IPS DF 6.9 (cell line): Measurements from ENCODE around the gene CYP4F12.

ENCODE experiments used
- DNase-seq: peaks from one replicate; pipeline ENCODE4 v3.0.0-alpha.2; 2013; ENCODE audit warnings: low read depth, low spot score
- H3K27ac ChIP-seq: one replicate; pipeline ENCODE4 v1.5.1; 2013; ENCODE audit warnings: low read length, control low read depth
- H3K27me3 ChIP-seq: 2 replicates; pipeline ENCODE4 v1.6.1; 2013; ENCODE audit warnings: mild to moderate bottlenecking, low read length; ENCODE audit not compliant: control insufficient read depth, insufficient read depth
- H3K36me3 ChIP-seq: 2 replicates; pipeline ENCODE4 v1.6.1; 2013; ENCODE audit warnings: low read length; ENCODE audit not compliant: control insufficient read depth, insufficient read depth
- H3K4me1 ChIP-seq: 2 replicates; pipeline ENCODE4 v1.6.1; 2013; ENCODE audit warnings: low read length; ENCODE audit not compliant: control insufficient read depth, insufficient read depth
- H3K4me3 ChIP-seq: 2 replicates; pipeline ENCODE4 v1.5.1; 2013; ENCODE audit warnings: mild to moderate bottlenecking, low read length
- H3K9me3 ChIP-seq: 2 replicates; pipeline ENCODE4 v1.6.1; 2013; ENCODE audit warnings: low read length, inconsistent platforms; ENCODE audit not compliant: control insufficient read depth, insufficient read depth
- WGBS: extraction: QIAGEN DNeasy Blood & Tissue Kit; methylation state at CpG from one replicate; pipeline ENCODE4 v1.1.7; 2013; ENCODE audit warnings: mixed read lengths, missing lambda C conversion rate; ENCODE audit not compliant: insufficient read length, insufficient coverage; 5-methylcytosine and 5-hydroxymethylcytosine counted together

CYP4F12 gene

DNA sequence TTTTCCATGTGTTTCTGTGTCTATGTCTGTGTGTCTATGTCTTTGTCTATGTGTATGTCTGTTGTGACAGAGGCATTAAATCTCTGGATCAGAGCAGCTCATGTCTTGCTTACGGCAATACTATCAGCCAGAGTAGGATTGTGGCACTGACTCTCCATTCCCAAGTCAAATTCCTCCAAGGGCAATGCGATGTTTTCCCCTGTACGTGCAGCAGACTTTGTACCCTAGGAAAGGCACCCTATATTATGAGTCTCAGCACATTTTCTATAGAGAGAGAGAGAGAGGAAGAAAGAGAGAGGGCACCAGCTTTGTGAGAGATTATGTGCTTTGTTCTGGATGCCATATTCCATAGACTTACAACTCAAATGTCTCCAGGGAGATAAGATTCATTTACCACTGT lies 21.1 kb upstream of the CYP4F12 start:
- H3K4me3 ChIP-seq, result no peak overlapping the region
- H3K9me3 ChIP-seq, result peaks cover 8% of the 10 kb centered on the region
- no peaks in the 10 kb centered on the region for H3K27me3 ChIP-seq
- H3K4me1 ChIP-seq, result no peaks in the 10 kb centered on the region
- H3K36me3 ChIP-seq, result no peaks in the 10 kb centered on the region
- WGBS, result no CpG with 5 or more reads among the region's 3 CpGs
- DNase-seq, result no peak
- no peak overlapping the region for H3K27ac ChIP-seq

DNA sequence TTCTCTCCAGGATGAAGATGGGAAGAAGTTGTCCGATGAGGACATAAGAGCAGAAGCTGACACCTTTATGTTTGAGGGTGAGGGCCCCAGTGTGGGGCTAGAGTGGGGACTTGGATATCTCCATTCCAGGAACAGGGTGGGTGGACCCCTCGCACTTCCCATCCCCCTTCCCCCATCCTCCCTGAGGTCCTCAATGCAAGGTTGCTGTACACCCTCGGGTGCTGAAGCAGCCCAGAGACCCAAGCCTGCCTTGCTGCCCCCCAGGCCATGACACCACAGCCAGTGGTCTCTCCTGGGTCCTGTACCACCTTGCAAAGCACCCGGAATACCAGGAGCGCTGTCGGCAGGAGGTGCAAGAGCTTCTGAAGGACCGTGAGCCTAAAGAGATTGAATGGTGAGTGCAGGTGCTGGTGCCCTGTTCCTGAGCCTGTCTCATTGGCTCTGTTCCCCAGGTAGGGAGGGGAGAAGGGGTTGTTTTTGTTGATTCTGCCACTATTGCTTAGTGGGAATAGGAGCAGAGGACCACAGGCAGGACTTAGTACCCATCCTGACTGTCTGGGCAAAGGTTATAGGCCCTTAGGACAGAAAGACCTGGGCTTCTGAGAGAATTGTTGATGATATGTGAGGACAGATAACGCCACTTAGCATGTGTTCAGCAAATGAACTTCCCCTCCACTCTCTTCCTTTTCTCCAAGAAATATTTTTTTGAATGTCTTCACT lies 20.2 kb upstream of the CYP4F12 start:
- Histone ChIP-seq H3K4me1 (no peaks in the 10 kb centered on the region), H3K4me3 (no peak overlapping the region), H3K27me3 (no peaks in the 10 kb centered on the region), H3K36me3 (no peaks in the 10 kb centered on the region), H3K9me3 (peaks cover 8% of the 10 kb centered on the region), H3K27ac (no peak overlapping the region)
- no CpG with 5 or more reads among the region's 8 CpGs for WGBS
- DNase-seq, result no peak

DNA sequence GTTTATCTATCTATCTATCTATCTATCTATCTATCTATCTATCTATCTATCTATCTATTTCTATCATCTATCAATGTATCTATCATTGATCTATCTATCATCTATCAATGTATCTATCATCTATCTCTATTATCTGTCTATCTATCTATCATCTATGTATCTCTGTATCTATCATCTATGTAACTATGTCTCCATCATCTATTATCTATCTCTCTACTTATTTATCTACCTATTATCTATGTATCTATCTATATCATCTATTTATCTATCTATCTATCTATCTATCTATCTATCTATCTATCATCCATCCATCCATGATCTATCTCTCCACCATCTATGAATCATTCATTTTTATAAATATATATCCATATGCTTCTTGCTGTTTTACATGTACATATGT lies 16.4 kb upstream of the CYP4F12 start:
- H3K4me1 ChIP-seq, result no peaks in the 10 kb centered on the region
- no peaks in the 10 kb centered on the region for H3K27me3 ChIP-seq
- H3K36me3 ChIP-seq, result no peaks in the 10 kb centered on the region
- H3K9me3 ChIP-seq, result 0 out of 2 replicates have a peak, but pooled peaks cover 2% of the 10 kb centered on the region
- no peak for DNase-seq
- no peak overlapping the region for H3K27ac ChIP-seq
- no peak overlapping the region for H3K4me3 ChIP-seq

DNA sequence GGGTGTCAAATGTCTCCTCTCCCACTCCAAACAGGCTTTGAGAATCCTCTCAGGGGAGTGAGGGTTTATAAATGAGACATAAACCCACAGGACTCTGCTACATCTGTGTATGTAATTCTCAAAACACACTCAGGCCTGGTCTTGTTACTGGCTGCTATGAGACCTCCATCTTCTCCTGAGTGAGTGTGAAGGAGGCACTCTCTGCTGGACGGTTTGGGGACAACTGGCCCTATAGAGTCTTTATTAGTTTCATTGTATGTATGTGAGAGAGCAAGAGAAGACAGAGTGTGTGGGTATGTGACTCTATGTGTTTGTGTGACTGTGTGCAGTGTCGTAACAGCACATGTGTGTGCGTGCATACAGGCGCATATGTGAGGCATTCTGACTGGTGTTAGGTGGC lies 9.6 kb upstream of the CYP4F12 start:
- Histone ChIP-seq H3K4me3 (no peak overlapping the region), H3K36me3 (no peaks in the 10 kb centered on the region), H3K27ac (no peak overlapping the region), H3K4me1 (no peaks in the 10 kb centered on the region), H3K9me3 (peaks cover 15% of the 10 kb centered on the region), H3K27me3 (no peaks in the 10 kb centered on the region)
- no CpG with 5 or more reads among the region's 4 CpGs for WGBS
- DNase-seq, result no peak

DNA sequence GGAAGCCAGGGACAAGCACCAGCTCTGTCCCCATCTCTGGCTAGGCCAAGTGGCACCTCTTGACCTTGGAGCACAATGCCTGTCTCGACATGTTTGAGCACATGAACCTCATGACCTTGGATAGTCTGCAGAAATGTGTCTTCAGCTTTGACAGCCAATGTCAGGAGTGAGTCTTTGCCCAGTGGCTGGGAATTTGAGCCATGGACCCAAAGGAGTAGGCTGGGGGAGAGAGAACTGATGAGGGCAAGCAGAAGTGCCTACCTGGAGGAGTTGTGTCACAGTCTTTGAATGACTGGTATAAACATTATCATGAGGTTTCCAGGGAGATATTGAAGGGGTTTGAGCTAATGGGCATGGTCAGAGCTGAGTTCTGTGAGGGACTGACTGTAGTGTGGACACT lies 6.7 kb upstream of the CYP4F12 start:
- Histone ChIP-seq H3K27me3 (no peaks in the 10 kb centered on the region), H3K9me3 (peaks cover 21% of the 10 kb centered on the region), H3K27ac (no peak overlapping the region), H3K4me3 (no peak overlapping the region), H3K4me1 (no peaks in the 10 kb centered on the region), H3K36me3 (no peaks in the 10 kb centered on the region)
- WGBS, result no CpG with 5 or more reads among the region's 1 CpG
- no peak for DNase-seq

DNA sequence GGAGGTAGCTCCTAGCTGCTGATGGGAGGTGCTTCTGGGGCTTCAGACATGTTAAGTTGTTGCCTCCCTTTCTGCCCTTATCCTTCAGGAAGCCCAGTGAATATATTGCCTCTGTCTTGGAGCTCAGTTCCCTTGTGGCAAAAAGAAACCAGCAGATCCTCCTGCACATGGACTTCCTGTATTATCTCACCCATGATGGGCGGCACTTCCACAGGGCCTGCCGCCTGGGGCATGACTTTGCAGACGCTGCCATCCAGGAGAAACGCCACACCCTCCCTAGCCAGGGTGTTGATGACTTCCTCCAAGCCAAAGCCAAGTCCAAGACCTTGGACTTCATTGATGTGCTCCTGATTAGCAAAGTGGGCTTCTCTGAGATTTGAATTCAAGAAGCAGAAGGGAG lies 6.0 kb upstream of the CYP4F12 start:
- Histone ChIP-seq H3K27me3 (no peaks in the 10 kb centered on the region), H3K36me3 (no peaks in the 10 kb centered on the region), H3K9me3 (peaks cover 21% of the 10 kb centered on the region), H3K27ac (no peak overlapping the region), H3K4me3 (no peak overlapping the region), H3K4me1 (no peaks in the 10 kb centered on the region)
- no CpG with 5 or more reads among the region's 4 CpGs for WGBS
- no peak for DNase-seq

DNA sequence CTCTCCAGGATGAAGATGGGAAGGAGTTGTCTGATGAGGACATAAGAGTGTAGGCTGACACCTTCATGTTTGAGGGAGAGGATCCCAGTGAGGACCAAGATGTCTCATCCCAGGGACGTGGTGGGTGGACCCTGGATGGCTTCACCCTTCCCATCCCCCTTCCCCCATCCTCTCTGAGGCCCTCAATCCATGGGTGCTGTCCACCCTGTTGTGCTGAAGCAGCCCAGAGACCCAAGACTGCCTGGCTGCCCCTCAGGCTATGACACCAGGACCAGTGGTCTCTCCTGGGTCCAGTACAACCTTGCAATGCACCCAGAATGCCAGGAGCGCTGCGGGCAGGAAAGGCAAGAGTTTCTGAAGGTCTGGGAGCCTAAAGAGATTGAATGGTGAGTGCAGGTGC lies 3.4 kb upstream of the CYP4F12 start:
- no CpG with 5 or more reads among the region's 3 CpGs for WGBS
- no peaks in the 10 kb centered on the region for H3K27me3 ChIP-seq
- no peak for DNase-seq
- no peak overlapping the region for H3K4me3 ChIP-seq
- peaks cover 25% of the 10 kb centered on the region for H3K9me3 ChIP-seq
- no peak overlapping the region for H3K27ac ChIP-seq
- H3K4me1 ChIP-seq, result no peaks in the 10 kb centered on the region
- H3K36me3 ChIP-seq, result no peaks in the 10 kb centered on the region

DNA sequence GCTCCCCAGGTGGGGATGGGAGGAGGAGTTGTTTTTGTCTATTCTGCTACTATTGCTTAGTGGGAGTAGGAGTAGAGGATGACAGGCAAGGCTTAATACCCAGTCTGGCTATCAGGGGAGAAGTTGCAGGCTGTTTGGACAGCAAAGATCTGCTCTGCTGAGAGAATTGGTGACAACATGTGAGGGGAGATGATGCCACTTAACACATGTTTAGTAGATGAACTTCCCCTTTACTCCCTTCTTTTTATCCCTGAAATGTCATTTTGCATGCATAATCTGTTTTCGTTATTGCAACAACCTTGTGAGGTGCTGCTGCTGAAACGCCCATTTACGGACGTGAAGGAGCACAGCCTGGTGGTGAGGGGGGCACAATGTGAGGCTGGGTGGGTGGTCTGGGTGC lies 3.0 kb upstream of the CYP4F12 start:
- Histone ChIP-seq H3K27me3 (no peaks in the 10 kb centered on the region), H3K27ac (no peak overlapping the region), H3K9me3 (peaks cover 22% of the 10 kb centered on the region), H3K4me3 (no peak overlapping the region; the same call in 1 of the 2 replicates), H3K36me3 (no peaks in the 10 kb centered on the region), H3K4me1 (no peaks in the 10 kb centered on the region)
- WGBS, result no CpG with 5 or more reads among the region's 4 CpGs
- no peak for DNase-seq

DNA sequence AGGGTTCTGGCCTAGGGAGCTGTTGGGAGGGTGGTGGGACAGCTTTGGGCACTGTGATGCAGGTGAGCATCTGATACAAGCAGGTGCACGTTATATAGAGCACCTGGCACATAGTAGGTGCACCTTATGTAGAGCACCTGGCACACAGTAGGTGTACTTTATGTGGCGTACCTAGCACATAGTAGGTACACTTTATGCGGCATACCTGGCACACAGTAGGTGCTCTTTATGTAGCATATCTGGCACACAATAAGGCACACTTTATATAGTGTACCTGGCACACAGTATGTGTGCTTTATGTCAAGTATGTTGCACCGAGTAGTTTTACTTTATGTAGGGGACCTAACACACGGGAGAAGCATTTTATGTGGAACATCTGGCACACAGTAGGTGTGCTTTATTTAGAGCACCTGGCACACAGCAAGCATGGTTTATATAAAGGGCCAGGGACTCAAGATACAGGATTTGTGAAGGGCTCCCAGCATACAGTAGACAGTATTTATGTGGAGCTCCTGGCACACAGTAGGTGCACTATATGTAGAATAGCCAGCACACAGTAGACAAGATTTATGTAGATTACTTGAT lies 1.6 kb upstream of the CYP4F12 start:
- no peak for DNase-seq
- no CpG with 5 or more reads among the region's 5 CpGs for WGBS
- Histone ChIP-seq H3K36me3 (no peaks in the 10 kb centered on the region), H3K4me1 (no peaks in the 10 kb centered on the region), H3K9me3 (peaks cover 18% of the 10 kb centered on the region), H3K27me3 (no peaks in the 10 kb centered on the region), H3K4me3 (no peak overlapping the region), H3K27ac (no peak overlapping the region)

DNA sequence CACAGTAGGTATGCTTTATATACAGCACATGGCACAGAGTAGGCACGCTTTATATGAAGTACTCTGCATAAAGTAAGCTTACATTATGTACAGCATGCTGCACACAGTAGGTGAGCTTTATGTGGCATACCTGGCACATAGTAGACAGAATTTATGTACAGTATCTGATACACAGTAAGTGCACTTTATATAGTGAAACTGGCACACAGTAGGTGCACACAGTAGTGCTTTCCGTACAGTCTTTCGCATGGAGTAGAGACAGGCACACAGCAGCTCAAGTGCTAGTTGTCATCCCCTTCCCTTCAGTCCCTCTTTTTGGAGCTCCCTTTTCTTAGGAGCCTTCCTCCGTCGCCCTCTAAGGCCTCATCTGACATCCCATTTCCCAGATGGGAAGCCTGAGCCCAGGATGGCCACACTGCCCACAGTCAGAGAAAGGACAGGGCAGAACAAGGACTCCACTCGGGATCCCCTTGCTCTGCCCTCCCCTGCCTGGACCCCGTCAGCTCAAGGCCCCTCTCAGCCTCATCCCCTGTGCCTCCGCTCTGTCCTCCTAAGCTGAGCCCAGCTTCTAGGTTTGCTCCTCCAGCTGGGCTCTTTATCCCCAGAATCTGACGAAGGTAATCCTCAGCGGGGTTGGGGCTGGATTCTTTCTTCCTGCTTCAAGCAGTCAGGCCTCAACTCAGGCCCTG lies 852 bp upstream of the CYP4F12 start:
- Histone ChIP-seq H3K27ac (no peak overlapping the region), H3K27me3 (no peaks in the 10 kb centered on the region), H3K4me1 (no peaks in the 10 kb centered on the region), H3K4me3 (no peak overlapping the region), H3K9me3 (peaks cover 13% of the 10 kb centered on the region), H3K36me3 (no peaks in the 10 kb centered on the region)
- DNase-seq, result no peak
- WGBS, result no CpG with 5 or more reads among the region's 10 CpGs
